Right ventricle myocardium inferior (tissue), 1 donor: Measurements from ENCODE around the gene HIC2. TPM values are rescaled to one million over a fixed set of nuclear protein-coding genes. Genes with fewer than 3 reads are reported as not detected.
"Not testable (repeated sequence)": the region's sequence is repeated elsewhere in the genome, so short reads cannot be mapped to it uniquely, and the experiment has no call there.

ENCODE experiments used
- ATAC-seq: fragments of 200-7000 bp; cut with Tn5 transposase; one replicate; pipeline ENCODE4 v1.9.1; 2020; ENCODE audit warnings: mild to moderate bottlenecking, moderate library complexity
- DNase-seq: peaks from one replicate; pipeline ENCODE4 v3.0.0; 2021; ENCODE audit errors: missing footprints
- intact Hi-C: fragments of 100-400 bp; cut with DNase I; formaldehyde crosslinking; loops from one replicate; pipeline ENCODE4 v1.11.0; 2022
- long read RNA-seq: library from polyadenylated mRNA; unstranded; transcript quantifications from one replicate; pipeline ENCODE4 v2.0.0, GENCODE V29; 2021
- total RNA-seq: library from RNA; stranded (reverse); fragmentation: NEBNext Ultra II Directional; extraction: Animal tissue kit (Norgen Biotek cat#: 25700); gene quantifications from one replicate; pipeline ENCODE4 v1.2.1, GENCODE V29; 2021
- donor health status: DM: no; HTN: yes; CAD: no; lungs with severe emphysema.

The HIC2 gene
- total RNA-seq: 1.4 TPM
- long read RNA-seq: 0 reads

- ATAC-seq: peak; percentile 96
- intact Hi-C loops: not testable (repeated sequence)
- peak; percentile 2 for DNase-seq
Measured at GRCh38 chr22:21417227-21417746, at the start of gene HIC2. HIC2 (plus strand) TSS chr22:21417371; CDS start chr22:21442832, 25,461 bp downstream.

GRCh38 chr22:21368603-21369310 lies 48.4 kb upstream of the HIC2 start:
- intact Hi-C loops, DNase-seq, ATAC-seq: not testable (repeated sequence)

- DNase-seq, ATAC-seq, intact Hi-C loops: not testable (repeated sequence)
Measured at GRCh38 chr22:21375880-21376279, 41.3 kb upstream of the HIC2 start.

GRCh38 chr22:21383701-21384467 lies 33.3 kb upstream of the HIC2 start, which contains the start of gene RIMBP3B:
RIMBP3B (plus strand) TSS chr22:21383751; CDS start chr22:21383859, 108 bp downstream.
- ATAC-seq: peak; percentile 89
- DNase-seq, intact Hi-C loops: not testable (repeated sequence)

GRCh38 chr22:21384468-21385357 lies 32.5 kb upstream of the HIC2 start:
- DNase-seq, intact Hi-C loops: not testable (repeated sequence)
- ATAC-seq: peak; percentile 60

- ATAC-seq: peak; percentile 69
- intact Hi-C loops, DNase-seq: not testable (repeated sequence)
Measured at GRCh38 chr22:21389480-21389879, 27.7 kb upstream of the HIC2 start.

- intact Hi-C loops, DNase-seq, ATAC-seq: not testable (repeated sequence)
Measured at GRCh38 chr22:21390013-21390412, 27.2 kb upstream of the HIC2 start.

- ATAC-seq, intact Hi-C loops, DNase-seq: not testable (repeated sequence)
Measured at GRCh38 chr22:21394613-21395012, 22.6 kb upstream of the HIC2 start.

GRCh38 chr22:21401197-21401969 lies 15.8 kb upstream of the HIC2 start:
- DNase-seq, intact Hi-C loops, ATAC-seq: not testable (repeated sequence)

- ATAC-seq, intact Hi-C loops, DNase-seq: not testable (repeated sequence)
Measured at GRCh38 chr22:21402763-21403314, 14.3 kb upstream of the HIC2 start.

GRCh38 chr22:21407139-21407538 lies 10.0 kb upstream of the HIC2 start:
- ATAC-seq, DNase-seq, intact Hi-C loops: not testable (repeated sequence)

- intact Hi-C loops, ATAC-seq, DNase-seq: not testable (repeated sequence)
Measured at GRCh38 chr22:21407792-21408191, 9.4 kb upstream of the HIC2 start.

GRCh38 chr22:21416375-21416774 lies 796 bp upstream of the HIC2 start:
- intact Hi-C loops, ATAC-seq, DNase-seq: not testable (repeated sequence)

- intact Hi-C loops: not testable (repeated sequence)
- DNase-seq: peak; percentile 72
- ATAC-seq: peak; percentile 24
Measured at GRCh38 chr22:21417853-21418252, 682 bp downstream of the HIC2 start.

- intact Hi-C loops, DNase-seq: not testable (repeated sequence)
Measured at GRCh38 chr22:21418974-21419638, 1.9 kb downstream of the HIC2 start.

GRCh38 chr22:21420180-21420763 lies 3.1 kb downstream of the HIC2 start:
- ATAC-seq: peak; percentile 21
- DNase-seq, intact Hi-C loops: not testable (repeated sequence)

More at GRCh38 chr22:21418974-21419638, 1.9 kb downstream of the HIC2 start:
- not testable (repeated sequence) for ATAC-seq
